ENCODE data around the gene CTSV. TPM values are rescaled to one million over a fixed set of nuclear protein-coding genes. Genes with fewer than 3 reads are reported as not detected.
"Not testable (repeated sequence)": the region's sequence is repeated elsewhere in the genome, so short reads cannot be mapped to it uniquely, and the experiment has no call there.

CTSV gene
- polyA plus RNA-seq, 3 donors = 0.34 to 4.0 (median 0.37) TPM

GRCh38 chr9:97052735-97053134 lies 13.8 kb upstream of the CTSV start:
- no peak overlapping the region for H3K27ac ChIP-seq (ENCODE audit: low read depth, low read length)
- 49 to 60% (median 57%) methylated on average over 2 of the region's 2 CpGs for WGBS, 3 donors

- no peak overlapping the region for H3K27ac ChIP-seq (ENCODE audit: low read depth, low read length)
- 41 to 54% (median 53%) methylated on average over 5 of the region's 5 CpGs for WGBS, 3 donors
Observed at GRCh38 chr9:97046228-97046627, 7.3 kb upstream of the CTSV start.

DNA sequence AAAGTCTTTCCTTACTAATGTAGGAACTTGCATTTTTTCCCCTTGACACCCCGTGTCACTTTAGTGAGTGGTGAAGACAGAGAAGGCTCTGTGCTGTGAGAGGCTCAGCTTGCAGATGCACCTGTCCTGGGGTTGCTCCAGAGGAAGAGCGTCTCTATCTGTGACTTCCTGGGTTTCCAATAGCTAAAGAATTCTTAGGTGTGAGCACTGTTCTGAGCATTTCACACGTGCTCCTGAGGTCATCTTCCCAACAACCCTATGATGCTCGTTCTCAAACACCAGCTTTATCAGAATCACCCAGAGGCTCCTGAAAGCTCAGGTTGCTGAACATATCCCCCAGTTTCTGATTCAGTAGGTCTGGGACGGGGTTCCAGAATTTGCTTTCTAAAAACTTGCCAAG lies 6.4 kb upstream of the CTSV start:
- H3K27ac ChIP-seq (ENCODE audit: low read depth, low read length) = no peak overlapping the region
- 69 to 74% (median 72%) methylated on average over 5 of the region's 5 CpGs for WGBS, 3 donors

- H3K27ac ChIP-seq (ENCODE audit: low read depth, low read length) = no peak overlapping the region
- WGBS, 3 donors = 32 to 40% (median 35%) methylated on average over 2 of the region's 2 CpGs
Observed at GRCh38 chr9:97041898-97042297, 3.0 kb upstream of the CTSV start.

DNA sequence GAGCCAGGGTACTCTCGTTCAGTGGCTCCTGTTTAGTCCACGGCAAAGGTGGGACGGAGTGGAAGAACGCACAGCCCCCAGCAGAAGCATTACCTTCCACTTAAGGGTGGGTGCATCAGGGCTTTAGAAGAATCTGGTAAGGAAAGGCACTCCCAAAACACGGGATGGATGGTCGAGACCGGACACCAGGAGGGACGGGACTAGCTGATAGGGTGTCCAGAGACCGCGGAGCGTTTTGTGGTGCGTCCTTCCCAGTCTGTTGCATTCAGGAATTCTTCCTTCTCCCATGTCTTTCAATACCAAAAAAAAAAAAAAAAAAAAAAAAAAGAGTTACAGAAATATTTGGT lies 545 bp upstream of the CTSV start:
- WGBS, 3 donors = 1 to 4% (median 3%) methylated on average over 12 of the region's 12 CpGs
- H3K27ac ChIP-seq (ENCODE audit: low read depth, low read length) = no peak overlapping the region

DNA sequence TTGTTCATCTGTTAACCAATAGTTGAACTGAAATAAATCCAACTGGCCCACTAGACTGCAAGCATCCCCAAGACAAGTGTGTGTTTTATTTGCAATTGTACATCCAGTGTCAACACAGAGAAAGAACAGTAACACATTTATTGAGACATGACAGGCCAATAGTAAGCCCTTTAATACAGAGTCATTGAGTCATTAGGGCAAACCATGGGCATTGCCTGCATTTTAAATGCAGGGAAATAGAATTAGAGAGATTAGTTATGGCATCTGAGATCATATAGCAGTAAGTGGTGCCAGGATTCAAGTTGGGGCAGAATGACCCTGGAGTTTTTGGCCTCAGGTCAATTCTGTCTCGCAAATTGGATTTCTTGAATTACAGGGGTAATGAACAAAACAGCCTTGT lies 15.4 kb downstream of the CTSV start:
- H3K27ac ChIP-seq (ENCODE audit: low read depth, low read length) = not testable (repeated sequence)
- WGBS, 3 donors = 84 to 93% (median 92%) methylated on average over 1 of the region's 1 CpG

- not testable (repeated sequence) for H3K27ac ChIP-seq (ENCODE audit: low read depth, low read length)
- 0 to 1% (median 0%) methylated on average over 61 to 89 of the region's 97 CpGs for WGBS, 3 donors
Observed at GRCh38 chr9:97013151-97014132, 25.5 kb downstream of the CTSV start.

DNA sequence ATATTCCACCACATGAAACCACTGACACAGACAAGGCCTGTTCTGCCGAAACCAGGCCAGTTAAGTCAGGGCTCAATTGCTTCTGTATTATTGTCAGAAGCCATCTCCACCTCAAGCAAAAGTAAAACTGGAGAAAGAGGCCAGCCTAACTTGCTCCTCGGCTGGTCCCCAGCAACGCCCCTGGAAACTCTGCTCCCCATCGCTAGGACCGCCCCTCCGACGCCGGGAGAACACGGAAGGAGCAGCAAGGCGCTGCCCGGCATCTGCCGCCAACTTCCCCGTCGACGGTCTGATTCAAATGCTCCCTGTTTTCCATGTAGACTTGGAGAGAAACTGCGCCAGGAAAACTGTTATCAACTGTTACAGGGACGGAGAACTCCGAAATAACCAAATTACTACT lies 26.3 kb downstream of the CTSV start:
- WGBS, 3 donors = 0 to 1% (median 0%) methylated on average over 11 to 15 of the region's 18 CpGs
- not testable (repeated sequence) for H3K27ac ChIP-seq (ENCODE audit: low read depth, low read length)

DNA sequence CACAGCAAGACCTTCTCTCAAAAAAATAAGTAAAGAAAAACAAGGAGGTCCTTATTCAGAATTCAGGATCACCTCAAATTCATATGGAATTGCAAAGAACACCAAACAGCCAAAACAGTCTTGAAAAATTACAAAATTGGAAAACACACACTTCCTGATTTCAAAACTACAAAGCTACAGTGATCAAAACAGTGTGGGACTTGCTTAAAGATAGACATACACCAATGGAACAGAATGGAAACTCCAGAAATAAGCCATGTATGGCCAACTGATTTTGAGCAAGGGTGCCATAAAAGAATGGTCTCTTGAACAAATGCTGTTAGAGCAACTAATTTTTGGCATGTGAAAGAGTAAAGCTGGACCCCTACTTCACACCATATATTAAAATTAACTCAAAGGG lies 36.7 kb downstream of the CTSV start:
- not testable (repeated sequence) for H3K27ac ChIP-seq (ENCODE audit: low read depth, low read length)

- WGBS, 3 donors = 63 to 71% (median 67%) methylated on average over 1 of the region's 1 CpG
- not testable (repeated sequence) for H3K27ac ChIP-seq (ENCODE audit: low read depth, low read length)
Observed at GRCh38 chr9:97001338-97001737, 37.6 kb downstream of the CTSV start.

DNA sequence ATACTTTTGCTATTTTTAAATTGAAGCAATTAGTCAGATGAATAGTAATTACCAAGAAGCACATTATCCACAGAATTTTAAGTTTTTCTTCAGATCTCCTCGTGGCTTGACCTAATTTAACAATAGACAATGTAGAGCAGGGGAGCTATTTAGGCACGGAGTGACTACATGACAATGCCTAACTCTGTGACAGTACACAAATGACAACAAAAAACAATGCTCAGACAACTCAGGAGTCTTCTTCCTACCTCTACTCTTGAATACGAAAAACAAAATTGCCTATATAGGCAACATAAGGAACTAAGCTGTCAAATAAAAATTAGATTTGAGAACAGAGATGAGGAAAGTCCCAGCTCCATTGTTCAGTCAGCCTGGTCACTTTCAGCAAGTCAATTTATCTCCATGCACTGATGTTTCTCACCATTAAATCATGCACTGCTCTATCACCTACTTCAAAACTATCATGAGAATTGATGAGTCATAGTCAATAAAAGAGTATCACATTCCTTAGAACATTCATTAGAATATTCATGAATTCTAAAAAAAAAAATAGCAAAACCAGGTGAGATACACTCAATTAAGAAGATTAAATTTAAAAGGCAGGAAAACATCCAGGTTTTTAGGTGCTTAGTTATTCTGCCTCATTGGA lies 38.7 kb downstream of the CTSV start:
- not testable (repeated sequence) for H3K27ac ChIP-seq (ENCODE audit: low read depth, low read length)
- WGBS, 3 donors = 80 to 89% (median 86%) methylated on average over 3 of the region's 3 CpGs

GRCh38 chr9:96999733-97000132 lies 39.2 kb downstream of the CTSV start:
- WGBS, 3 donors = 81 to 100% (median 90%) methylated on average over 1 of the region's 1 CpG
- not testable (repeated sequence) for H3K27ac ChIP-seq (ENCODE audit: low read depth, low read length)

DNA sequence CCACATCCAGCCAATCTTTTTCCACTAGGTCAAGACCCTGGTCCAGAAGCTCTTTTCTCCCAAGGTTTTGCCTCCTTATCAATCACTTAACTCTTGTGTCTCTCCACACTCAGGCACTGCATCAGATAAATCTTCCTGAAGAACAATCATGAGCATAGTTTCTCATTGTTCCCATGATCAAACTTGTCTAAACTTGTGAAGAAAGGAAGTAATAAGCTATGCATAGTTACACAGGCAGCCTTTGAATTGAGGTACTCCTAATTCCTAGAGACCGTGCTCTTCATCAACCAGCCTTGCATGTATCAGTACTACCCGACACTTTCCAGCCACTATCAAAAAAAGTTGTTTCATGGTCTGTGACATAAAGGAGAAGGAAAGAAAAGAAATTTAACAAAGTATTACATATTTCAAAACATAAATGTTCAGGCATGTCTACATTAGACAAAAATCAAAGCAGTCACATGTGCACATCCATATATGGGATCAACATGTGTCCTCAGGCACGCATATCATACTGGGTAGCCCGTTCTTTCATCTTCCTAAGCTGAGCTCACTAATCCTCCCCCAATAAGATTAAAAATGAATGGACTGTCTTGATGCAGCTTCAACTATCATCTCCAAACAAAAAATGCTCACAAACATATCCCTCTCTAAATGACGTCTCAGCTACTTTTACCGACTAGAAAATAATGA lies 41.8 kb downstream of the CTSV start:
- 90 to 96% (median 93%) methylated on average over 4 to 5 of the region's 6 CpGs for WGBS, 3 donors
- H3K27ac ChIP-seq (ENCODE audit: low read depth, low read length) = not testable (repeated sequence)

DNA sequence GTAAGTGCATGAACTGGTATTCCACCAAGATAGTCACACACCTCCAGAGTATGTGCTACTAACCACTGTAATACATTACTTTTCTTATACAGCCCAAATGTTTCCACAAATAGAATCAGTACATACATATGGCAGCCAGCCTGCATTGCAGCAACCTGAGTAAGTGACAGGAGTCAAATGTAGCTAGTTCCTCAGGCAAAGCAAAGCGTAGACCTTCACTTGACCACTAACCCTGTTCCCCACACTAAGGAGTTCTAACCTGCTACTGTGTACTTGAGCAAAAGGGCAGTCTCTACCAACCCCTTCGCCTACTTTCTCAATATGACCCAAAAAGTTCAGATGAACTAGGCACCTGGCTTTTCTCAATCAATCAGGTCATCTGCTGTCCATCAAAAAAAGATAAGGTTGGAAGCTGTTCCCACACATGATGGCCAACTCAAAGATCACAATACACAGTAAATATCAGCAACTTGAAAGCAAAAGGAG lies 44.4 kb downstream of the CTSV start:
- H3K27ac ChIP-seq (ENCODE audit: low read depth, low read length) = not testable (repeated sequence)
- no CpG with 5 or more reads among the region's 2 CpGs for WGBS, 3 donors

GRCh38 chr9:96992303-96992702 lies 46.6 kb downstream of the CTSV start:
- not testable (repeated sequence) for H3K27ac ChIP-seq (ENCODE audit: low read depth, low read length)
- WGBS, 3 donors = 87 to 96% (median 94%) methylated on average over 2 of the region's 2 CpGs

DNA sequence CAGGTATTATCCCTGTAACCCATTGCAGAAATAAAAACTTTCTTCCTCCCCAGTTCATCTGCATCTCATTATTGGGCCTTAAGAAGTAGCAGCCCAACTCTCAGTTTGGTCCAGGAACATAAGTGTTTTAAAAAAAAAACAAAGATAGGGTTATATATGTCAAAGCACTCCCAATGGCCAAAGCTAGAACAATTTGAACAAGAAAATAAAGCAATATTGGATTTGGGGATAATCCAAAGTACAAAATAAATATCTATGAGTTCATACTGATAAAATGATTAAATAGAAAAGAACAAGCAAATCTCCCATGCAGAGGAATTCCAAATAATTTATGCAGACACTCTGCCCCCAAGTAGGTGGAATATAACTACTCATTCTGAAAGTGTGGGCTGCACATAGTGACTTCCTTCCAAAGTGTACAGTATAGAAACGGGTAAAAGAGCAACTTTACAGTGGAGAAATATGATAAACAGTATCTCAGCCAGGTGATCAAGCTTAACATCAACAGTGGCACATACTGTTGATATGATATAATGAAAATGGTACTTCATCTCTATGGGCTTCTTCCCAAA lies 49.1 kb downstream of the CTSV start:
- not testable (repeated sequence) for H3K27ac ChIP-seq (ENCODE audit: low read depth, low read length)
- WGBS, 3 donors = 52 to 68% (median 62%) methylated on average over 1 of the region's 1 CpG

GRCh38 chr9:96984887-96985286 lies 54.1 kb downstream of the CTSV start:
- H3K27ac ChIP-seq (ENCODE audit: low read depth, low read length) = not testable (repeated sequence)
- WGBS, 3 donors = 100% methylated on average over 2 of the region's 2 CpGs

DNA sequence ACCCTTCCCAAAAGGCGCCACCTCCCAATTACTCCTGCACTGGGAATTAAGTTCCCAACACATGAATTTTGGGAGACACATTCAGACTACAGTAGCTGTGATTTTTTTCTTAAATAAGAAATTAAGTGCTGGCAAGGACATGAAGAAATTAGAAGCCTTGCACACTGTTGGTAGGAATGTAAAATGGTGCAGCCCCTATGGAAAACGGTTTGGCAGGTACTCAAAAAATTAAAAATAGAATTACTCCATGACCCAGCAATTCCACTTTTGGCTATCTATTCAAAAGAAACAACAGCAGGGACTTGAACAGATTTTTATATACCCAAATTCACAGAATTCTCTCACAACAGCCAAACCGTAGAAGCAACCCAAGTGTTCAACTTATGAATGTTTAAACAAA lies 54.8 kb downstream of the CTSV start:
- 80 to 91% (median 89%) methylated on average over 2 to 3 of the region's 3 CpGs for WGBS, 3 donors
- H3K27ac ChIP-seq (ENCODE audit: low read depth, low read length) = not testable (repeated sequence)
